DND-41 (cell line): ENCODE data around the gene TP73.

Source experiments
- ATAC-seq: fragments of 200-7000 bp; cut with Tn5 transposase; 3 replicates; pipeline ENCODE4 v1.9.1; 2021; ENCODE audit warnings: low read depth; ENCODE audit not compliant: insufficient read depth
- DNase-seq: peaks from one replicate; pipeline ENCODE4 v3.0.0-alpha.2; 2020
- H2AFZ ChIP-seq: 2 replicates; pipeline ENCODE4 v1.6.0; 2012; ENCODE audit warnings: low read depth, low read length
- H3K27ac ChIP-seq: 2 replicates; pipeline ENCODE4 v1.5.1; 2012; ENCODE audit warnings: low read length, inconsistent platforms
- H3K27me3 ChIP-seq: fragments of 200-600 bp; sonication (generic); 2 replicates; pipeline ENCODE4 v1.6.0; 2012; ENCODE audit warnings: low read length, mild to moderate bottlenecking, inconsistent platforms; ENCODE audit not compliant: insufficient read depth, poor library complexity
- H3K36me3 ChIP-seq: 2 replicates; pipeline ENCODE4 v1.5.1; 2012; ENCODE audit warnings: low read length, inconsistent platforms; ENCODE audit not compliant: insufficient read depth
- H3K4me1 ChIP-seq: 2 replicates; pipeline ENCODE4 v1.5.1; 2012; ENCODE audit warnings: mild to moderate bottlenecking, low read length; ENCODE audit not compliant: insufficient read depth
- H3K4me2 ChIP-seq: 2 replicates; pipeline ENCODE4 v1.6.0; 2012; ENCODE audit warnings: mild to moderate bottlenecking, moderate library complexity, low read length, inconsistent platforms; ENCODE audit not compliant: insufficient read depth
- H3K4me3 ChIP-seq, 2 experiments: fragments of 200-600 bp in 1 of 2; shearing (Covaris generic) in 1 of 2; 2 replicates each; pipeline ENCODE4 v1.5.1; 2012 to 2016; ENCODE audit warnings: inconsistent platforms in 2 of 2, low read length in 2 of 2, mild to moderate bottlenecking in 2 of 2, low read depth in 1 of 2, moderate library complexity in 1 of 2
- H3K79me2 ChIP-seq: 2 replicates; pipeline ENCODE4 v1.6.0; 2012; ENCODE audit warnings: low read length, inconsistent platforms; ENCODE audit not compliant: insufficient read depth
- H3K9ac ChIP-seq: 2 replicates; pipeline ENCODE4 v1.6.0; 2012; ENCODE audit warnings: low read depth, mild to moderate bottlenecking, inconsistent platforms, low read length, moderate library complexity
- H3K9me3 ChIP-seq: 2 replicates; pipeline ENCODE4 v1.5.1; 2012; ENCODE audit warnings: low read length, moderate library complexity, mild to moderate bottlenecking, inconsistent platforms; ENCODE audit not compliant: insufficient read depth, severe bottlenecking
- H4K20me1 ChIP-seq: 2 replicates; pipeline ENCODE4 v1.6.0; 2012; ENCODE audit warnings: low read length; ENCODE audit not compliant: insufficient read depth
- CTCF ChIP-seq: IDR thresholded peaks from 2 replicates; pipeline ENCODE4 v1.5.1; 2012; ENCODE audit warnings: borderline replicate concordance, low read length, moderate library complexity, mild to moderate bottlenecking; ENCODE audit not compliant: poor library complexity, severe bottlenecking; ENCODE audit errors: extremely low read depth
- EZH2 ChIP-seq: IDR thresholded peaks from 3 replicates; pipeline ENCODE4 v1.6.1; 2012; ENCODE audit warnings: borderline replicate concordance, low read depth, mild to moderate bottlenecking, moderate library complexity, low read length, inconsistent platforms; ENCODE audit not compliant: severe bottlenecking

The TP73 gene

GRCh38 chr1:3617806-3618345, 34.4 kb upstream of the TP73 start:
- H4K20me1 ChIP-seq = peaks cover 10% of the 10 kb centered on the region
- no peak overlapping the region for H3K4me3 ChIP-seq
- no peak overlapping the region for H3K4me2 ChIP-seq
- no peak overlapping the region for H2AFZ ChIP-seq
- H3K27ac ChIP-seq = no peak overlapping the region
- ATAC-seq = no peak
- peaks cover 12% of the 10 kb centered on the region for H3K4me1 ChIP-seq
- no peaks in the 10 kb centered on the region for H3K36me3 ChIP-seq
- no peaks in the 10 kb centered on the region for H3K79me2 ChIP-seq
- TF ChIP-seq CTCF (no peak), EZH2 (no peak)
- no peak for DNase-seq
- no peak overlapping the region for H3K9ac ChIP-seq
- H3K9me3 ChIP-seq = no peaks in the 10 kb centered on the region
- H3K27me3 ChIP-seq = peaks cover 21% of the 10 kb centered on the region

- TF ChIP-seq CTCF = no peak
- no peak for TF ChIP-seq EZH2
- peaks cover 19% of the 10 kb centered on the region for H3K4me1 ChIP-seq
- ATAC-seq = no peak
- no peak overlapping the region for H3K9ac ChIP-seq
- H3K9me3 ChIP-seq = no peaks in the 10 kb centered on the region
- no peak overlapping the region for H2AFZ ChIP-seq
- no peak overlapping the region for H3K4me3 ChIP-seq
- H3K79me2 ChIP-seq = no peaks in the 10 kb centered on the region
- no peak overlapping the region for H3K27ac ChIP-seq
- no peaks in the 10 kb centered on the region for H3K36me3 ChIP-seq
- peaks cover 15% of the 10 kb centered on the region for H3K27me3 ChIP-seq
- DNase-seq = no peak
- H4K20me1 ChIP-seq = peaks cover 10% of the 10 kb centered on the region
- no peak overlapping the region for H3K4me2 ChIP-seq
These were observed 33.8 kb upstream of the TP73 start for GRCh38 chr1:3618531-3618880.

- Histone ChIP-seq H3K27me3 (peaks cover 9% of the 10 kb centered on the region), H3K9me3 (no peaks in the 10 kb centered on the region), H3K79me2 (no peaks in the 10 kb centered on the region; the same call in 1 of the 2 replicates), H3K9ac (no peak overlapping the region), H3K27ac (no peak overlapping the region), H3K36me3 (no peaks in the 10 kb centered on the region), H3K4me1 (peaks cover 19% of the 10 kb centered on the region), H3K4me3 (no peak overlapping the region), H4K20me1 (peaks cover 5% of the 10 kb centered on the region), H3K4me2 (0 out of 2 replicates have a peak overlapping the region, but pooled peaks have one; percentile 2), H2AFZ (no peak overlapping the region)
- ATAC-seq (peak; percentile 86), DNase-seq (peak; percentile 73)
- TF ChIP-seq EZH2 (no peak), CTCF (peak; percentile 86)
These were observed 33.2 kb upstream of the TP73 start for GRCh38 chr1:3618881-3619671.
